ENCODE data around the gene HAGH.

The HAGH gene

GRCh38 chr16:1775846-1776671, 50.6 kb downstream of the HAGH start:
- in situ Hi-C loops (cut with HindIII; ENCODE audit: low sequenced_read_pairs): no loop called here

GRCh38 chr16:1775006-1775845, 51.4 kb downstream of the HAGH start:
- in situ Hi-C loops (cut with HindIII; ENCODE audit: low sequenced_read_pairs): no loop called here

DNA sequence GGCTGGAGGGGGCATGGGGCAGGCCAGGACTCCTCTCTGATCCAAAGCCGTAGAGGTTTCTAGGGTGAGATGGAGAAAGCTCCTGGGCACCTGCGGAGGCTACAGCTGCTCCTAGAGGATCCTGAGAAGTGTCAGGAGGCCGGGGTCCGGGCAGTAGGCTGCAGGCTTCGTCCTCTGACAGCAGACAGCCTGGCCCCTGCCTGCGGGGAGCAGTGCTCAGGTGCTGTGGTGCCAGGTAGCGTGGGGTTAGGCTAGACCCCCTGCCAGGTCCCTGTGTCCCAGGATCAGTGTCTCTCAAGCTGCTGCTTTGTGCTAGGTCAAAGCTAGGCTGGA, 52.2 kb downstream of the HAGH start:
- in situ Hi-C loops (cut with HindIII; ENCODE audit: low sequenced_read_pairs): no loop called here

- in situ Hi-C loops (cut with HindIII; ENCODE audit: low sequenced_read_pairs): no loop called here
These were observed 52.8 kb downstream of the HAGH start for GRCh38 chr16:1773703-1774447.

DNA sequence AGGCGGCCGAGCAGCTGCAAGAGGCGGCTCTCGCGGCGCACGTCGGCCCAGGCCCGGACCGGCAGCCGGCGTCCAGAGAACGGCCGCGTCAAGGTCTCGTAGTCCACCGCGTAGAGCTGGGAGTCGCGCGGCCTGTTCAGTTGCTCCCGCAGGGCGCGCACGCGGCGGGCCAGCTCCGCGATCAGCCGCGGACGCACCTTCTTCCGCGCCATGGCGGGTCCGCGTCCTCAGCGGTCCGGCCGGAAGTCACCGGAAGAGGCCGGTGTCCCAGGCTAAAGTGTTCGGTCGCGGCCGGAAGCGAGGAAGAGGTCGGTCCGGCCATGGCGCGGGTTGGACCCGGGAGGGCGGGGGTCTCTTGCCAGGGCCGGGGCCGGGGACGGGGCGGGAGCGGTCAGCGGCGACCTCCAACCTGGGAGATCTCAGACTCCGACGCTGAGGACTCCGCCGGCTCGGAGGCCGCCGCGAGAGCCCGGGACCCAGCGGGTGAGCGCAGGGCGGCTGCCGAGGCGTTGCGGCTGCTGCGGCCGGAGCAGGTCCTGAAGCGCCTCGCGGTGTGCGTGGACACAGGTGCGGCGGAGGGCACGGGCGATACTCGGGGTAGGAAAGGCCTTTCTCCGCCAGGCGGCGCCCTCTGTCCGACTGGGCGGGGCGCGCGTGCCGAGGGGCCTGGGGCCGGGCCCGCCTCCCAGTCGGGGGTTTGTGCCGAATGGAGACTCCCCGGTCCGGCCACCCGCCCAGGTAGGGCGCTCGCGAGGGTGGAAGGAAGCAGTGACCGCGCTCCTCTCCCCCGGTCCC, 53.5 kb downstream of the HAGH start, which contains the start of gene MRPS34:
MRPS34 (minus strand) TSS at position 227 of the 795 bp plus-strand sequence; CDS start at position 212, 15 bp downstream.
- in situ Hi-C loops (cut with HindIII; ENCODE audit: low sequenced_read_pairs): no loop called here

GRCh38 chr16:1772362-1772907, 54.2 kb downstream of the HAGH start, which contains the start of gene EME2:
TSS of gene EME2 (plus strand) at chr16:1772810. CDS start at chr16:1773228, 418 bp downstream.
- in situ Hi-C loops (cut with HindIII; ENCODE audit: low sequenced_read_pairs): no loop called here

DNA sequence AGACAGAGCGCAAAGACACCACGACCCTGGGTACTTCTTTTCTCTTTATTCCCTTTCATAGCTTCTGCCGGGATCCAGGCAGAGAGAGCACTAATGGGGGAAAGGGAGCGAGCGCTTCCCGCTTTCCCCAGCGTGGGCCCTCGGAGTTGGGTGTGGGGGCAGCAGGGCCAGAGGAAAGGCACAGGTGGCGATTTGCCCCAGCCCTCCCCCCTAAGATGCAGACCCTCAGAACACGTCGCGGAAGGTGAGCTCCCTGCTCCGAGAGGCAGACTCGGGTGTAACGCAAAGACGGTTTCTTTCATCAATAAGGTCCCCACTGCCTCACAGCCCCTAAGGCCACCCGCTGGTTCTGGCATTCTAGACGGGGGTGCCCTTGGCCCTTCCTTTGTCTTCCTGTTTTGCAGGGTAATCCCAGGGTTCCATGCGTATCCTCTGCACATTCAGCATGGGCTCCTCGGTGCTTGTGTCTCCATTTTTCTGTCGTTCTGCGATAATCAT, 54.7 kb downstream of the HAGH start:
- in situ Hi-C loops (cut with HindIII; ENCODE audit: low sequenced_read_pairs): no loop called here

- in situ Hi-C loops (cut with HindIII; ENCODE audit: low sequenced_read_pairs): no loop called here
These were observed 55.3 kb downstream of the HAGH start, which contains the start of gene NME3 for GRCh38 chr16:1771188-1771863. TSS of gene NME3 (minus strand) at chr16:1771543. CDS start at chr16:1771534, 9 bp downstream.

- in situ Hi-C loops (cut with HindIII; ENCODE audit: low sequenced_read_pairs): no loop called here
These were observed 56.1 kb downstream of the HAGH start for GRCh38 chr16:1770328-1771187.

DNA sequence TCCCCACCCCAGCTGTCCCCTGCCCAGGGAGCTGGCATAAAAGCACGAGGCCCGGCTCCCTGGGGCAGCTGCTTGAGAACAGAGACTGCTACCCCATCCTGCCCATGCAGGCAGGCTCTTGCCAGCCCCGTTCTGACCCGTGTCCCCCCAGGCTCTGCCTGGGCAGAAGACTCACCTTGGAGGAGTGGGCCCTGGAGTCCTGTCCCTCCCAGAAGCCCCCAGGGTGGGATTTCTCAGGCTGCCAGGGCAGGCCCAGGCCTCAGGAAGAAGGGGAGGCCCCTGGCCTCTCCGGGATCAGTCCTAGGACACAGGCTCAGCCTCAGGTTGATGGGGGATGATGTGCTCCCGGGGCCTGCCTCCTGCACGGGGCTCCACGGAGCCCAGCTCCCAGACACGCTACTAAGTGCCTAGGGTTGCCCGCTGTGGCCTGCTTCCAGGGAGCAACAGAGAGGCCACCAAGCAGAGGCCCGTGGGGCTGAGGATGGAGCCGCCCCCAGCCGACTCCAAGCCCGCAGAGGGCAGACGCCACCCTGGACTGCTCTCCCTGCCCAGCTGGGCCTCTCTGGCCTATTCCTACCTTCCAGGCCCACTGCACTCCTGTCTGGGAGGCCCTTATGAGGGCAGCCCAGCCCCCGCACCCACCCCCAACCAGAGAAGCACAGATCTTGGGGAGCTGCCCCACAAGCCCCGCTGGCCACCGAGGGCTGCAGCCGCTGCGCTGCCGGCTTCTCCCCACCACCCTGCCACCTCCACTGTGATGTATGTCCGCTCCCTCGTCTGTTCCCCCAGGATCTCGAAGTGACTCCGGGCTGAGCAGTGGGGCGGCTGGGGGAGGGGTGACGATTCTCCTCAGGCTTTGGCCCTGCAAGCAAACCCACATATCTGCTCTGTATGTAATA, 57.0 kb downstream of the HAGH start:
- in situ Hi-C loops (cut with HindIII; ENCODE audit: low sequenced_read_pairs): no loop called here

DNA sequence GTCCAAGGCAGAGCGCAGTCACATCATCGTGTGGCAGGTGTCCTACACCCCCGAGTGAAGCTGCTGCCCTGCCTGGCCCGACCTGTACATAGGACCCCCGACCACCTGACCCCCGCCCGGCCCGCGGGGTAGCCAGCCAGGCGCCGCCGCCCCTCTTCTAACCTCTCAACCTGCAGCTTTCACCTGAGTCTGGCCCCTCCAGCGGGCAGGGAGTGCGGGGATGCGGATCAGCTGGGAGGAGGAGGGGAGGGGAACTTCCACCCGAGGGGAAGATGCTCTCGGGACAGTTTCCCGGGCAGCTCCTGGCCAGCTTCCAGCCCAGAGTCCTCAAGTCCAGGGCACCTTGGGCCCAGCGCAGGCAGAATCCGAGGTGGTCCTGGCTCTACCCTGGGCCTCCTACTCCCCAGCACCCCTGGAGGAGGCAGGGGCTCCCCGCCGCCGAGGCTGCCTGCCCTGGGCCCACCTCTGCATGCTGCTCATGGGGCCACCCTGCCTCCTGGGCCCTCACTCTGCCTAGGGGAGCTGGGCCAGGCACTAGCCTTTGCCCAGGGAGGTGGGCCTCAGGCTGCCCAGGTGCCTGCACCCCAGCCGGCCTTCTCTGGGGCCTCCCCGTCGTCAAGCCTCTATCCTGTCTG, 57.7 kb downstream of the HAGH start:
- in situ Hi-C loops (cut with HindIII; ENCODE audit: low sequenced_read_pairs): no loop called here

- in situ Hi-C loops (cut with HindIII; ENCODE audit: low sequenced_read_pairs): no loop called here
These were observed 58.4 kb downstream of the HAGH start for GRCh38 chr16:1768061-1768766.

GRCh38 chr16:1767116-1767994, 59.3 kb downstream of the HAGH start:
- in situ Hi-C loops (cut with HindIII; ENCODE audit: low sequenced_read_pairs): no loop called here

DNA sequence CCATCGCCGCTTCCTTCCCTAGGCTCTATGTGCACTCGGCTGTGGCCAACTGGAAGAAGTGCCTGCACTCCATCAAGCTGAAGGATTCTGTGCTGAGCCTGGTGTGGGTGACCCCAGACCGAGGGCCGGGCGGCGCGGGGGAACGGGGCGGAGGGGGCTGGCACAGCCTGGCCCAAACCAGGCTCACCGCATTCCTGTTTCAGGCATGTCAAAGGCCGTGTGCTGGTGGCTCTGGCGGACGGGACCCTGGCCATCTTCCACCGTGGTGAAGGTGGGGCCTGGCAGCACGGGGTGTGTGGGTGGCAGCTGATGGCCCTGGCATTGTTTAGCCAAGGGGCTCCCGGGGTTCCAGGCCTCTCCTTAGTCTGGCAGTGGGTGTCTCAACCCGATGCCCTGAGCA, 59.9 kb downstream of the HAGH start:
- in situ Hi-C loops (cut with HindIII; ENCODE audit: low sequenced_read_pairs): no loop called here

DNA sequence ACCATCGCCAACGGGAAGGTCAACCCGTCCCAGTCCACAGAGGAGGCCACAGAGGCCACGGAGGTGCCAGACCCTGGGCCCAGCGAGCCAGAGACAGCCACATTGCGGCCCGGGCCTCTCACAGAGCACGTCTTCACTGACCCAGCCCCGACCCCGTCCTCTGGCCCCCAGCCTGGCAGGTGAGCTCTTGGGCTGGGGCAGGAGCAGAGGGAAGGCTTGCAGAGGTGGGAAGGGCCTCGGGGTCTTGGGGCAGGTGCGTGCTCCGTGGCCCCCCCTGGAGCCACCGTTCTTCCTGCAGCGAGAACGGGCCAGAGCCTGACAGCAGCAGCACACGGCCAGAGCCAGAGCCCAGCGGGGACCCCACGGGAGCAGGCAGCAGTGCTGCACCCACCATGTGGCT, 60.4 kb downstream of the HAGH start:
- in situ Hi-C loops (cut with HindIII; ENCODE audit: low sequenced_read_pairs): no loop called here

Data from DLD1 (cell line).